GM12892 (cell line): ENCODE measurements around the gene USHBP1.
A peak's percentile ranks its signal among the peaks of the same experiment; 100 is the strongest.

Experiments
- DNase-seq: peaks from one replicate; pipeline ENCODE4 v3.0.0; 2011; ENCODE audit not compliant: insufficient read length
- FAIRE-seq: peaks from 2 replicates; lab custom pipeline; 2011; peaks lifted over from hg19 to GRCh38; lab: Jason Lieb, UNC
- POLR2A ChIP-seq: IDR thresholded peaks from 2 replicates; pipeline ENCODE4 v1.6.1; 2011; ENCODE audit warnings: low read depth, low read length, control low read depth
- POLR2AphosphoS5 ChIP-seq: IDR thresholded peaks from 2 replicates; pipeline ENCODE4 v1.6.1; 2011; ENCODE audit warnings: low read depth, low read length, control low read depth
- TAF1 ChIP-seq: IDR thresholded peaks from 2 replicates; pipeline ENCODE4 v1.6.1; 2011; ENCODE audit warnings: low read depth, mild to moderate bottlenecking, control low read depth, low read length, borderline replicate concordance

Gene USHBP1

DNA sequence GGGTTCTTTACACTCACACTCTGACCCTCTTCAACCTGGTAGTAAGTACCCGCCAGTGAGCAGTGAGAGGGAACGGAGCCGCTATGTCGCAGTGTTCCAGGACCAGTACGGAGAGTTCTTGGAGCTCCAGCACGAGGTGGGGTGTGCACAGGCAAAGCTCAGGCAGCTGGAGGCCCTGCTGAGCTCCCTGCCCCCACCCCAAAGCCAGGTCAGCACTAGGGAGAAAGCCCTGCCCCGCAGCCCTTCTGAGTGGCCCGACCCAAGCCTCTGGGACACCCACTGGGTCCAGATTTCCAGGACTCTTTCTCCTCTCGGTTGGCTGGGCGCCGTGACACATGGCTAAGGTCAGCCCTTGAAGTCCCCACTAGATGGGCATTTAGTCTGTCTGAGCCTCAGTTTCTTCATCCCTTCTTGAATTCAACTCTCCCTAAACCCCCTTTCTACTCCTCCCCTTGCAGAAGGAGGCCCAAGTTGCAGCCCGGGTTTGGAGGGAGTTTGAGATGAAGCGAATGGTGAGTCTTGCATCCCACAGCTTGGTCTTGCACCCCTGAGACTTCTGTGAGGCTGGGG, 36.7 kb downstream of the USHBP1 start:
- no peak for DNase-seq
- FAIRE-seq: no peak

DNA sequence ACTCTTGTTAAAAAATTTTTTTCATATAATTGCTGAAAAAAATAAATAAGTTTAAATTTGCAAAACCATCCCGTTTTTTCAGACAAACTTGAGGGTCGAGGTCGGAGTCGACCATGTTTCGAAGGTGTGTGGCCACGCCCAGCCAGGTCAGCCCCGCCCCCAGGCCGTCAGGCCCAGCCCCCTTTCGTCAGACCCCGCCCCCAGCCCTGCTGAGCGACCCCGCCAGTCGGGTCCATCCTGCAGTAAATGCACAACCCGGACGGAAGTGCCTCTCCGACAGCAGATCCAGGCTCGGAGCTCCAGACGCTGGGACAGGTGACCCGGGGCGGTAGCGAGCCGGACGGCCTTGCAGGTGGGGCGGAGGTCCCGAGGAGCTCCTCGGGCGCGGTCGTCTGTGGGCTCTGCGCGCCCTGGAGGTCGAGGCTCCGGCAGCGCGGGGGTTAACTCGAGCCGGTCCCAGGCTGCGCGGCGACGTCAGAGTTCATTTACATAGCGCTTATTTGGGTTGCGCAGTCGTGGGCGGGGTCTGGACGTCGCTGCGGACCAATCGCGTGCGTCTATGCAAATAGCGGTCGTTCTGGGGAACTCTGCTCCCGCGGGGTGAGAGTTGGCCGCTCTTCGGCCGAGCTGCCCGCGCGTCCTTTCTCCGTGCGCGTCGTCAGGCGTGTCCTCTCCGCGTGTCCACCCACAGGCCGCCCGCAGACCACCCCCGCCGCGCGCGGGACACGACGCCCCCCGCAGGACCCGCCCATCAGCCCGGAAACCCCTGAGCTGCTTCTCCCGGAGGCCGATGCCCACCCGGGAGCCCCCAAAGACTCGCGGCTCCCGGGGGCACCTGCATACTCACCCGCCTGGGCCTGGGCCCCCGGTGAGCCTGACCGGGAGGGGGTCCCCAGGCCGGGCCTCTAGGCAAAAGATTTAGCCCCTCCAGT, 38.3 kb downstream of the USHBP1 start, which contains the start of gene OCEL1:
Gene OCEL1, plus strand, starts transcription at position 225 of the 932 bp plus-strand sequence. Its CDS starts 22 bp downstream, at position 247.
- TF ChIP-seq POLR2AphosphoS5 (peak; percentile 82), POLR2A (peak; percentile 86), TAF1 (peak; percentile 62; the same call in 1 of the 2 replicates)
- FAIRE-seq (peak; percentile 93), DNase-seq (peak; percentile 93)

More for the DNA sequence above, 36.7 kb downstream of the USHBP1 start:
- TF ChIP-seq POLR2A (no peak), POLR2AphosphoS5 (no peak), TAF1 (no peak)

DNA sequence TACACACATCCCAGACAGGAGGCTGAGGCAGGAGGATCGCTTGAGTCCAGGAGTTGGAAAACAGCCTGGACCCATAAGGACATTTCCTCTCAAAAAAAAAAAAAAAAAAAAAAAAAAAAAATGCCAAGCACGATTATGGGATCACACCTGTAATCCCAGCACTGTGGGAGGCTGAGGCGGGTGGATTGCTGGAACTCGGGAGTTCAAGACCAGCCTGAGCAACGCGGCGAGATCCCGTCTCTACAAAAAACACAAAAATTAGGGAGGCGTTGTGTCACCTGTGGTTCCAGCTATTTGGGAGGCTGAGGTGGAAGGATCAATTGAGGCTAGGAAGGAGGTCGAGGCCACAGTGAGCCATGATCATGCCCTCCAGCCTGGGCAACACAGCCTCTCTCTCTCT, 39.5 kb downstream of the USHBP1 start:
- TF ChIP-seq POLR2A: no peak
- TF ChIP-seq TAF1: no peak
- no peak for TF ChIP-seq POLR2AphosphoS5
- no peak for DNase-seq
- no peak for FAIRE-seq

DNA sequence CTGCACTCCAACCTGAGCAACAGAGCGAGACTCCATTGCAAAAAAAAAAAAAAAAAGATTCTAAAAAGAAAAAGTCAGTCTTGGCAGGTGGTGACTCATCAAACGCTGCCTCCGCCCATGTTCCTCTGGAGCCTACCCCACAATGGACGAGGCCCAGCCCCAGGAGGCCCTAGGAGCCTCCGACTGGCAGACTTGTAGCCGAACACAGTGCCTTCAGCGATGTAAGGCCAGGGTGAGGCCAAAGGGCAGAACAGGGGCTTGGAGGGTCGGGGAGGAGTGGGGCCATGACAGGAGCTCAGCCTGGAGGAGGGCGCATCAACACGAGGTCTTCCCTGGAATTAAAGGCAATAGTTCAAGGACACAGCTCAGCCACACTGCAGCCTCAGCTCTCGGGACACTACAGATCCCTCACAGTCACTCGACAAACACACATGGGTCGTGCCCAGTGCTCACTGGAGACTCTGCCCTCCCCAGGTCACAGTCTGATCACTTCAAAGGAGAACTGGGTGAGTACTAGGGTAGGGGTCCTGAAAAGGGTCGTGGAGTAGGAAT, 44.3 kb downstream of the USHBP1 start:
- DNase-seq (no peak), FAIRE-seq (no peak)
- TF ChIP-seq POLR2A (no peak), TAF1 (no peak)

DNA sequence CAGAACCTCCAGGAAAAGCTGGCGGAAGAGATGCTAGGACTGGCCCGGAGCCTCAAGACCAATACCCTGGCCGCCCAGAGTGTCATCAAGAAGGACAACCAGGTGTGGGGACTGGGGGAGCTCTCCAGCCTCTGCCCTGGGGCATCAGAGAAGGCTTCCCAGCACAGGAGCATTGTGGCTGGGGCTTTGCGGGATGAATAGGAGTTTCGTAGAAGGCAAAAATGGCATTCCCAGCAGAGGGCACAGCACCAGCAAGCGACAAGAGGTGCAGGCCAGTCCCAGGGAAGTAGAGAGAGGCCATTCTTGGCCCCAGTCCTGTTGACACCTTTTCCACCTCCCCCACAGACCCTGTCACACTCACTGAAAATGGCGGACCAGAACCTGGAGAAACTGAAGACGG, 45.3 kb downstream of the USHBP1 start:
- DNase-seq: no peak
- no peak for FAIRE-seq
- TF ChIP-seq POLR2AphosphoS5 (no peak), POLR2A (no peak), TAF1 (no peak)

DNA sequence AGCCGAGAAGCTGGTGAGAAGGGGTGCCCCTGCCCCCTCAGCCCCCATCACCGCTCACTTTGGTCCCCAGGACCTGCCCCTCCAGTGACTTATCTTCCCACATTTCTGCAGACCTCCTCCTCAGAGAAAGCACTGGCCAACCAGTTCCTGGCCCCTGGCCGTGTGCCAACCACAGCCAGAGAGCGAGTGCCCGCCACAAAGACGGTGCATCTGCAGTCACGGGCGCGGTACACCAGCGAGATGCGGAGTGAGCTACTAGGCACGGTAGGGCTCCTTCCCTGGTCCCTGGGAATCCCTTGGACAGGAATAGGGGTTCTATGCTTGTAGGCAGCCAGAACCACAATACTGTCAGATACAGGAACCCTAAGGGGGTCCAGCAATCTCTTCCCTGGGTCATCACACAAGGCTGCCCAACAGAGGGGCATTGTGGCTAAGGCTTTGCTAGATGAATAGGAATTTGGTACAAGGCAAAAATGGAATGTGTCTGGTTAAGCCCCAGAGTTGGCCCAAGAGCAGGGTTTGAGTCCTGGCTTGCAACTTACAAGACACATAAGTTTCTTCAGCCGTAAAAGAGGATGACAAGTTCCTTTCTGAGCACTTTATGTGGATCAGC, 48.4 kb downstream of the USHBP1 start:
- FAIRE-seq (no peak), DNase-seq (no peak)
- TF ChIP-seq POLR2A (no peak), TAF1 (no peak), POLR2AphosphoS5 (no peak)

DNA sequence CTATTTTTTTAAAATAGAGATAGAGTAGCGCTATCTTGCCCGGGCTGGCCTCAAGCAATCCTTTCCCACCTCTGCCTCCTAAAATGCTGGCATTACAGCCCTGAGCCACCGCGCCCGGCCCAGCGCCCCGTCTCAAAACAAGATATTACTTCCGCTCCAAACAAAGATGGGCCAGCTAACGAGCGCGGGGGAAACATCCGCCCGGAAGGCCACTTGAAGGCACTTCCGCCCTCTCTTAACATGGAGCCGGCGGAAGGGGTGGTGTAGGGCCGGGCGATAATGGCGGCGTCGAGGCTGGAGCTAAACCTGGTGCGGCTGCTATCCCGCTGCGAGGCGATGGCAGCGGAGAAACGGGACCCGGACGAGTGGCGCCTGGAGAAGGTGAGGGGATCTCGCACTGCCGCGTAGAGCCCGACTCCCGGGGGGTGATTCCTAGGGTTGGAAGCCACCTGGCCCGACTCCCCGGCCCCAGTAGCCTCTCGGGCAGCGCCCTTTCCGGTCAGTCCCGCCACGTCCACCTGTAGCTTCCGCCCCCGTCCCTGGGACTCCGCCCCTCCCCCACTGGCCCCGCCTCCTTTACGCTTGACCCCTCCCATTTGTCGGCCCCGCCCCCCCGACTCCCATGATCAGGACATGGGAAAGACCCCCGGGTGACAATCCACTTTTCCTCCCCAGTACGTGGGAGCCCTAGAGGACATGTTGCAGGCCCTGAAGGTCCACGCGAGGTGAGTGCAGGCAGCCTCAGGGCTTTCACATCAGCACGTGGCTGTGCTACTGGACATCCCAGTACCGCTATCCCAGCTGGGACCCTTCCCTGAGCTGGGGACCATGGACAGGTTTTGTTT, 49.2 kb downstream of the USHBP1 start, which contains the start of gene USE1:
Gene USE1, plus strand, starts transcription at position 231 of the 845 bp plus-strand sequence. Its CDS starts 49 bp downstream, at position 280.
- peak; percentile 93 for TF ChIP-seq TAF1
- peak; percentile 94 for TF ChIP-seq POLR2A
- peak; percentile 92 for TF ChIP-seq POLR2AphosphoS5
- peak; percentile 98 for FAIRE-seq
- peak; percentile 94 for DNase-seq

DNA sequence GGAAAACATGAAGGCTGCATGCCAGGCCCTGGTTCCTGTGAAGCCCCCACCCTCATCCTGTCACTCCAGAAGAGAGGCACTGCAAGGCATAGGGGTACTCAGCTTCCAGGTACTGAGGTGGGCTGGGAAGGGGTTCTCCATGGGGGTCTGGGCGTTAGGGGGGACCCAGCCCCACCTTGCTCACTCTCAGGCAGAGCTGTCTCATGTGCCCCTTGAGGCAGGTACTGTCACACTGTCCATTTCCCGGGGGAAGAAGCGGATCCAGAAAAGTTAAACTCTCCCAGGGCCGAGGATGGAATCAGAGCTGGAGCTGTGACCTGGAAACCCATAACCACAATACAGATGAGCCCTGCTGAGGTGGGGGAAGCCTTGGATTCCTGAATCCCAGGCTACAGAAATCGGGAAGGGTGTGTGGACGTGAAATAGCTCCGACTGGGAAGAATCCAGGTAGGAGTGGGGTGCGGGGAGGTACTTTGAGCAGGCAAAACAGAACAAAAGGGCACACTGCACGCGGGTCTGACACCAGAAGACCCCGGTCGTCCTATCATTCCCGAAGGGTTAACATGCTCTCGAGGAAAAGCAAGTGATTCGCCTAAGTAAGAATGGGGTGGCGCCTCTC, 49.9 kb downstream of the USHBP1 start:
- no peak for DNase-seq
- TF ChIP-seq POLR2A: no peak
- no peak for TF ChIP-seq TAF1
- TF ChIP-seq POLR2AphosphoS5: no peak
- no peak for FAIRE-seq

DNA sequence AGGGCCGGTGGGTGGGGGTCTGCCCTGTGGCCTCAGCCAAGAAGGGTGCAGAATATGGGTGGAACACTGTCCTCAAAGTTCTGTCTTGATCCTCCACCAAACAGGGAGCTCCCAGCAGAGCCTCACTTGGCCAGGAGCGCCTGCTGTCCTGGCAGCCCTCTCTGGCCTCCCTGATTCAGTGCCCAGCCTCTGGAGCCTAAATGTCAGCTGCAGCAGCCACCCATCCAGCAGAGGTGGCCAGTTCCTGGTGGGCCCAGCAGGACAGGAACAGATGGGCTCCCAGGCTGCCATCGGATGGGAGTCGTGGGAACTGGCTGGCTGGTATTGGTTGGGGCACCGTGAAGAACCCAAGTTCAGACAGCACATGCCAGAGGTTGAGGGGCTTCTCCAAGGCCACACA, 51.2 kb downstream of the USHBP1 start:
- no peak for DNase-seq
- no peak for TF ChIP-seq TAF1
- TF ChIP-seq POLR2AphosphoS5: peak; percentile 64; the same call in 1 of the 2 replicates
- TF ChIP-seq POLR2A: peak; percentile 51; the same call in 1 of the 2 replicates
- no peak for FAIRE-seq
